Lower leg skin (tissue), 4 donors: ENCODE data around the gene RNGTT. TPM values are rescaled to one million over a fixed set of nuclear protein-coding genes. Genes with fewer than 3 reads are reported as not detected.

Source experiments
- DNase-seq, 2 donors: peaks; one replicate each; pipeline ENCODE4 v3.0.0-alpha.2; 2019; ENCODE audit warnings: low spot score in 2 of 2
- H3K4me3 ChIP-seq: fragments of 200-600 bp; sonication (generic); 2 replicates; pipeline ENCODE4 v1.5.1; 2017; ENCODE audit warnings: mild to moderate bottlenecking, low read depth; ENCODE audit not compliant: poor library complexity, severe bottlenecking
- CTCF ChIP-seq, 3 donors: fragments of 450-650 bp; IDR thresholded peaks; one replicate each; pipeline ENCODE4 v1.5.1; 2016; ENCODE audit warnings: antibody characterized with exemption in 3 of 3, mild to moderate bottlenecking in 3 of 3, moderate library complexity in 2 of 3
- POLR2A ChIP-seq, 2 donors: fragments of 450-650 bp; IDR thresholded peaks; one replicate each; pipeline ENCODE4 v1.6.1; 2016 to 2017; ENCODE audit warnings: antibody characterized with exemption in 2 of 2, mild to moderate bottlenecking in 1 of 2, moderate library complexity in 1 of 2
- WGBS, 2 donors: methylation state at CpG; one replicate each; pipeline ENCODE4 v1.1.5; 2018; 5-methylcytosine and 5-hydroxymethylcytosine counted together
- intact Hi-C: fragments of 100-400 bp; cut with DNase I; formaldehyde crosslinking; loops from one replicate; pipeline ENCODE4 v1.15.0; 2023; ENCODE audit warnings: low total_unique reads
- total RNA-seq, 4 donors: library from RNA; depleted of rRNA; stranded (reverse); fragments of >200 nt; gene quantifications; one replicate each; pipeline ENCODE4 v1.1.0, GENCODE V29; 2016

RNGTT gene
- total RNA-seq, 4 donors from 2014 or later = 9.3 to 12.0 (median 11.1) TPM

GRCh38 chr6:88641178-88641903 lies 322.1 kb downstream of the RNGTT start:
- no peak for DNase-seq
- no peak overlapping the region for H3K4me3 ChIP-seq
- TF ChIP-seq POLR2A (IDR thresholded peaks at IDR 0.05) (no peak), CTCF (IDR thresholded peaks at IDR 0.05) (no peak)
- 73 to 74% methylated on average over 7 of the region's 7 CpGs for WGBS, 2 donors
- intact Hi-C loops = no loop called here

- H3K4me3 ChIP-seq = no peak overlapping the region
- intact Hi-C loops = no loop called here
- 76 to 81% methylated on average over 2 of the region's 2 CpGs for WGBS, 2 donors
- DNase-seq = no peak
- TF ChIP-seq POLR2A (IDR thresholded peaks at IDR 0.05) = no peak
- no peak for TF ChIP-seq CTCF (IDR thresholded peaks at IDR 0.05)
These were observed 325.5 kb downstream of the RNGTT start for GRCh38 chr6:88637761-88638545.

GRCh38 chr6:88636871-88637270 lies 326.5 kb downstream of the RNGTT start:
- no peak overlapping the region for H3K4me3 ChIP-seq
- TF ChIP-seq CTCF (IDR thresholded peaks at IDR 0.05) (no peak), POLR2A (IDR thresholded peaks at IDR 0.05) (no peak)
- intact Hi-C loops = no loop called here
- DNase-seq = no peak

- 91 to 94% methylated on average over 3 of the region's 3 CpGs for WGBS, 2 donors
- intact Hi-C loops = no loop called here
- no peak for TF ChIP-seq CTCF (IDR thresholded peaks at IDR 0.05)
- no peak for TF ChIP-seq POLR2A (IDR thresholded peaks at IDR 0.05)
- DNase-seq = no peak
- no peak overlapping the region for H3K4me3 ChIP-seq
These were observed 329.6 kb downstream of the RNGTT start for GRCh38 chr6:88633782-88634181.

- no peak overlapping the region for H3K4me3 ChIP-seq
- intact Hi-C loops = no loop called here
- TF ChIP-seq CTCF (IDR thresholded peaks at IDR 0.05) (no peak), POLR2A (IDR thresholded peaks at IDR 0.05) (no peak)
- no peak for DNase-seq
- 97 to 98% methylated on average over 4 of the region's 4 CpGs for WGBS, 2 donors
These were observed 331.6 kb downstream of the RNGTT start for GRCh38 chr6:88631830-88632229.
